T follicular helper cell (primary cell): Measurements from ENCODE around the gene CTBP1.
"Not testable (repeated sequence)": the region's sequence is repeated elsewhere in the genome, so short reads cannot be mapped to it uniquely, and the experiment has no call there.

Experiments
- DNase-seq: peaks from one replicate; pipeline ENCODE4 v3.0.0-alpha.2; 2020; ENCODE audit warnings: low read depth

The CTBP1 gene

GRCh38 chr4:1237981-1238675 is 10.8 kb downstream of the CTBP1 start:
- DNase-seq = no peak

- DNase-seq = not testable (repeated sequence)
These were observed 11.7 kb downstream of the CTBP1 start for GRCh38 chr4:1237261-1237660.

- not testable (repeated sequence) for DNase-seq
These were observed 12.1 kb downstream of the CTBP1 start for GRCh38 chr4:1236836-1237235.

GRCh38 chr4:1236103-1236641 is 12.8 kb downstream of the CTBP1 start:
- no peak for DNase-seq

- no peak for DNase-seq
These were observed 13.4 kb downstream of the CTBP1 start for GRCh38 chr4:1235381-1236102.

- DNase-seq = no peak
These were observed 14.1 kb downstream of the CTBP1 start for GRCh38 chr4:1234811-1235292.

GRCh38 chr4:1234309-1234695 is 14.6 kb downstream of the CTBP1 start:
- no peak for DNase-seq

GRCh38 chr4:1233641-1234308 is 15.2 kb downstream of the CTBP1 start:
- no peak for DNase-seq

- DNase-seq = no peak
These were observed 16.0 kb downstream of the CTBP1 start for GRCh38 chr4:1232661-1233621.

- DNase-seq = no peak
These were observed 17.1 kb downstream of the CTBP1 start for GRCh38 chr4:1231637-1232360.

GRCh38 chr4:1230971-1231636 is 17.8 kb downstream of the CTBP1 start:
- DNase-seq = no peak

- no peak for DNase-seq
These were observed 18.6 kb downstream of the CTBP1 start for GRCh38 chr4:1230316-1230715.

GRCh38 chr4:1229117-1229849 is 19.6 kb downstream of the CTBP1 start:
- DNase-seq = no peak

- DNase-seq = no peak
These were observed 21.1 kb downstream of the CTBP1 start for GRCh38 chr4:1227816-1228215.

- no peak for DNase-seq
These were observed 22.3 kb downstream of the CTBP1 start for GRCh38 chr4:1226598-1226997.

- DNase-seq = no peak
These were observed 22.8 kb downstream of the CTBP1 start for GRCh38 chr4:1226144-1226481.

GRCh38 chr4:1225272-1226143 is 23.4 kb downstream of the CTBP1 start:
- DNase-seq = no peak
